Measurements from ENCODE around the gene SIK3. TPM values are rescaled to one million over a fixed set of nuclear protein-coding genes. Genes with fewer than 3 reads are reported as not detected.

SIK3 gene
- total RNA-seq, 1 experiment from 2014 or later, result 17.4 TPM

DNA sequence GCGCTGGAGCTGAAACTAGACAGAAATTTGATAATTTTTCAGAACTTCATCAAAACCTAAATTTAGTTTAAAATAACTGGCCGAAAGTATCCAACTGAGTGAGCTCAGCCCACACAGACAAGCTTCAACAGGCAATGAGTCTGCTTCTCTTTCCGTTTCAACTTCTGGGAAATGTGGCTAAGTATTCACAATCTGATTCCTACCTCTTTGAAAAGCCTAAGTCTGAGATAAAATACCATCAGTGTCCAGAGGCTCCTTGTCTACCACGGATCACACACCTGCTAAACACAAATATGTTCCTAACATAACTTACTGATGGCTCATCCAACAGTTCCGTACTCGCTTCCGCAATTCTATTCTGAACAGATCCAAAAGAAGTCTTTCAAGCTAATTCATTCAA, 8.5 kb downstream of the SIK3 start:
- no peak for DNase-seq

DNA sequence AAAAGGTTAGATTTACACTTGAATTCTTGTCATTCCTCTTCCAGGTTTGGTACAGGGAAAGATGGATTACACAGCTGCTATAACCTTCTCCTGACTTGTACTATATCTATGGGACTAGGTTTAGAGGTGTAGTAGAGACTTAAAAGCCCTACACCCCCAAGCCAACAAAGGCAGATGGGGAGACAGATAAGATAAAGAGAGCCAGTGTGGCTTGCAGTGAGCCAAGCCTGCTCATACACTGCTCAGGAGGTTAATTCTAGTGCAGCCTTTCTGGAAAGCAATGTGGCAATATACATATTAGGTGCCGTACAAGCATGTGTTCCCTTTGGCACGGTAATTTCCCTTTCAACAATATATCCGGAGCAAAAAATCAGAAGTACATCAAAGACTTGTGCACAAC, 10.8 kb downstream of the SIK3 start:
- Mint-ChIP-seq H3K4me1 (ENCODE audit: low read depth, unreplicated experiment) (peaks cover 23% of the 10 kb centered on the region), H3K4me3 (ENCODE audit: low read depth, unreplicated experiment) (no peak overlapping the region), H3K27ac (ENCODE audit: unreplicated experiment) (no peak overlapping the region), H3K9me3 (ENCODE audit: low read depth, unreplicated experiment) (peaks cover 4% of the 10 kb centered on the region), H3K27me3 (ENCODE audit: unreplicated experiment) (no peaks in the 10 kb centered on the region), H3K36me3 (ENCODE audit: insufficient read depth, unreplicated experiment) (no peaks in the 10 kb centered on the region)
- TF ChIP-seq CTCF (IDR thresholded peaks at IDR 0.05; ENCODE audit: unreplicated experiment), result no peak
- CTCF ChIA-PET, result no interaction called here
- DNase-seq, result no peak
- BruUV-seq (replicated peaks), result no TSS peak
- intact Hi-C loops (cut with micrococcal nuclease; ENCODE audit: unreplicated experiment), result no loop called here

More for the DNA sequence above, 8.5 kb downstream of the SIK3 start:
- no peak overlapping the region for H3K27ac Mint-ChIP-seq (ENCODE audit: unreplicated experiment)
- H3K4me3 Mint-ChIP-seq (ENCODE audit: low read depth, unreplicated experiment), result no peak overlapping the region
- peaks cover 23% of the 10 kb centered on the region for H3K4me1 Mint-ChIP-seq (ENCODE audit: low read depth, unreplicated experiment)
- peaks cover 5% of the 10 kb centered on the region for H3K9me3 Mint-ChIP-seq (ENCODE audit: low read depth, unreplicated experiment)
- no peak for TF ChIP-seq CTCF (IDR thresholded peaks at IDR 0.05; ENCODE audit: unreplicated experiment)
- no peaks in the 10 kb centered on the region for H3K36me3 Mint-ChIP-seq (ENCODE audit: insufficient read depth, unreplicated experiment)
- H3K27me3 Mint-ChIP-seq (ENCODE audit: unreplicated experiment), result no peaks in the 10 kb centered on the region
- CTCF ChIA-PET, result no interaction called here
- intact Hi-C loops (cut with micrococcal nuclease; ENCODE audit: unreplicated experiment), result loop anchor here (10.0 kb wide), 1 partner anchor 145 kb away; no protein-coding TSS in a partner anchor
- BruUV-seq (replicated peaks), result no TSS peak

GRCh38 chr11:117084992-117085391, 13.2 kb downstream of the SIK3 start:
- DNase-seq, result no peak
- no peak overlapping the region for H3K27ac Mint-ChIP-seq (ENCODE audit: unreplicated experiment)
- no peaks in the 10 kb centered on the region for H3K27me3 Mint-ChIP-seq (ENCODE audit: unreplicated experiment)
- no peak for TF ChIP-seq CTCF (IDR thresholded peaks at IDR 0.05; ENCODE audit: unreplicated experiment)
- no peaks in the 10 kb centered on the region for H3K36me3 Mint-ChIP-seq (ENCODE audit: insufficient read depth, unreplicated experiment)
- CTCF ChIA-PET, result interaction anchor here (0.5 kb wide), 1 partner anchor 72 kb away, joined by 3 read pairs; no protein-coding TSS in a partner anchor
- H3K4me1 Mint-ChIP-seq (ENCODE audit: low read depth, unreplicated experiment), result peaks cover 12% of the 10 kb centered on the region
- no peak overlapping the region for H3K4me3 Mint-ChIP-seq (ENCODE audit: low read depth, unreplicated experiment)
- BruUV-seq (replicated peaks), result no TSS peak
- intact Hi-C loops (cut with micrococcal nuclease; ENCODE audit: unreplicated experiment), result no loop called here
- no peaks in the 10 kb centered on the region for H3K9me3 Mint-ChIP-seq (ENCODE audit: low read depth, unreplicated experiment)

- no peak for DNase-seq
- Mint-ChIP-seq H3K4me3 (ENCODE audit: low read depth, unreplicated experiment) (no peak overlapping the region), H3K27ac (ENCODE audit: unreplicated experiment) (no peak overlapping the region), H3K9me3 (ENCODE audit: low read depth, unreplicated experiment) (no peaks in the 10 kb centered on the region), H3K36me3 (ENCODE audit: insufficient read depth, unreplicated experiment) (no peaks in the 10 kb centered on the region), H3K27me3 (ENCODE audit: unreplicated experiment) (no peaks in the 10 kb centered on the region), H3K4me1 (ENCODE audit: low read depth, unreplicated experiment) (peaks cover 9% of the 10 kb centered on the region)
- intact Hi-C loops (cut with micrococcal nuclease; ENCODE audit: unreplicated experiment), result no loop called here
- CTCF ChIA-PET, result interaction anchor here (0.7 kb wide), 1 partner anchor 75 kb away, joined by 3 read pairs; no protein-coding TSS in a partner anchor
- no peak for TF ChIP-seq CTCF (IDR thresholded peaks at IDR 0.05; ENCODE audit: unreplicated experiment)
- BruUV-seq (replicated peaks), result no TSS peak
Measured at GRCh38 chr11:117083011-117083935, 15.0 kb downstream of the SIK3 start.
